TTC549 (cell line): Measurements from ENCODE around the gene XRCC3.

Experiments
- FAIRE-seq: peaks from 2 replicates; lab custom pipeline; 2012; peaks lifted over from hg19 to GRCh38; lab: Jason Lieb, UNC

The XRCC3 gene

DNA sequence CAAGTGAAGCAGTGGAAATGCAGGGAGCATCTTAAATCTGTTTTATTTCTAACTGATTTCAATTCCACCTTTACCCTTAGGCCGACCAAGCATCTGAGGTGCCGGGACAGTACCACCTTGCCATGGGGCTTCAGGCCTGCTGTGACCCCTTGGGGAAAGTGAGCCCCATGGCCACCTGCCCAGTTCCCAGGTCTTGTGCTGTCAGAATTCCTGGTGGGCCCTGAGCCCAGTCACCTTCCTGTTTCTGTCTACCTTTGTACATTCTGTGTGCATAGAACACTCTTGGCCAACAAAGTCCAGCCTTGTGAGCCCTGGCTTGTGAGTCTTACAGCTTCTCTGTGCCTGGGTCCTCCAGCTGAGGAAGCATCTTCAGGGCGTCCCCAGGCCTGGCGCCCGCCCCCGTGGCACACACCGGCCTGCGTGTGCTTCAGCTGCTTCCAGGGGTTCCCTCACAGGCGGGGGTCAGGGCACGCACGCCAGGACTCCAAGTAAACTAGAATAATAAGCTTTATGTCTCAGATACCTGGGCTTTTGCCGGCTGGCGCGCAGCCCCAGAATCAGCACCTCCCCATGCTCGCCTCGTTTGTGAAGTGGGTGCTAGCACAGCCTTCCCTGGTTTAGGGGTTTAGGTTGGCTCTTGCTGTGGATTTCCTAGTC, 10.6 kb upstream of the XRCC3 start:
- FAIRE-seq: no peak

DNA sequence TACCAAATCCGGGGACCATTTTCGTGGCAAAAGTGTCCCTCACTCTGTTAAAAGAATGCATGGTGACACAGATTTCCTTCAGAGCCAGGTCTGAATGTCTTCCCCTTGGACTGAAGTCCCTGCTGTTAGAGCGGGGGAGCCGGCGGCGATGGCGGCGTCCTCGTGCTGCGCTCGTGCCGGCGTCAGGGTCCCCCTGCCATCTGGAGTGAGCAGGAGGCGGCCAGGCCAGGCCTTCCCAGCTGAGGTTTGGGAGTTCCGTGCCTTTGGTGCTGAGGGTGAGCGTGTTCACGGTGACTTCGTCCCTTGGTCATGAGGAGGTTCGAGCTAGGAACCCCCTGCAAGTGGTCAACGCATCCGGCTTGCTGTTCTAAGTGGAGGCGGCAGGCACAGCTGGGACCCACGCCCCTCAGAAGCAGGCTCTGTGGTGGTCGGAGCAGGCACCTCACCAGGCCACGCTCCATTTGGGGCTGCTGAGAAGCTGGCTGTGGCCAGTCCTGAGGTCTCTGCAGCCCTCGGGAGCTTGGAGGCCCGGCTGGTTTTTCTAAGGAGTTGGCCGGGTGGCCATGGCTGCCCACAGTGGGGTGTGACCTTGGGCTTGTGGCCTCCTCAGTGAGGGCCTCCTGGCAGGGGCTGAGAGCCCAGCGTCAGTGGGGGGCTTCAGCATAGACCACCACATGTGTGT, 9.9 kb upstream of the XRCC3 start:
- no peak for FAIRE-seq

DNA sequence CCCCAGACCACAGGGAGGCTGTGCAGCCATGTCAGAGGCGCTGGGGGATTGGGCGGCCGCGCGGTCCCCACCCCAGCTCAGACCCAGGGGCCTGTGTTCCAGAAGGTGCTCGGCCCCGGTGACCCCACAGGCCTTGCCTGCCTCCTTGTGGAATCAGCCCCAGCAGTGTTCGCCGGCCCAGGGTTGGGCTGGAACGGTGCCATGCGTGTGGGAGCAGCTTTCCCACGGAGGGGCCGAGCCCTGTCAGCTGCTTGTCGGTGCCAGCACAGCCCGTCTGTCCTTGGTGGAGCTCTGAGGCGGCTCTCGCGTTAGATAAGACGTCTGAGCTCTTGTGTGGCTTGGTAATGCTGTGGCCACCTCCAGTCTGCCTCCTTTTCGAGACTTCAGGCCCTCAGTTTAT, 8.9 kb upstream of the XRCC3 start:
- FAIRE-seq: no peak

DNA sequence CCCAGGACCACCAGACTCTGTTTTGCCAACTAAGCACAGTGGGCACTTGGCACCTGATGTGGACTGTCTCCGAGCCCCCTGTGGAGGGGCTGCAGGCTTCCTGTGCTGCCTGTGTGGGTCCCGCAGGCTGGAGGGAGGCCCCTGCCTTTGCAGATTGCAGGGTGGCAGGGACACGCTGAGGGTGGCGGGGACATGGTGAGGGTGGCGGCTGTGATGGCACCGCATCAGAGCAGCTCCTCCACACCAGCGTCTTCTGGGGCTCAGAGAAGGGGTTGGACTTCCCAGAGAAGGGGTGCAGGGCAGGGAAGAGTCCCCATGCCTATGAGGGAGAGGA, 8.5 kb upstream of the XRCC3 start:
- FAIRE-seq: no peak

DNA sequence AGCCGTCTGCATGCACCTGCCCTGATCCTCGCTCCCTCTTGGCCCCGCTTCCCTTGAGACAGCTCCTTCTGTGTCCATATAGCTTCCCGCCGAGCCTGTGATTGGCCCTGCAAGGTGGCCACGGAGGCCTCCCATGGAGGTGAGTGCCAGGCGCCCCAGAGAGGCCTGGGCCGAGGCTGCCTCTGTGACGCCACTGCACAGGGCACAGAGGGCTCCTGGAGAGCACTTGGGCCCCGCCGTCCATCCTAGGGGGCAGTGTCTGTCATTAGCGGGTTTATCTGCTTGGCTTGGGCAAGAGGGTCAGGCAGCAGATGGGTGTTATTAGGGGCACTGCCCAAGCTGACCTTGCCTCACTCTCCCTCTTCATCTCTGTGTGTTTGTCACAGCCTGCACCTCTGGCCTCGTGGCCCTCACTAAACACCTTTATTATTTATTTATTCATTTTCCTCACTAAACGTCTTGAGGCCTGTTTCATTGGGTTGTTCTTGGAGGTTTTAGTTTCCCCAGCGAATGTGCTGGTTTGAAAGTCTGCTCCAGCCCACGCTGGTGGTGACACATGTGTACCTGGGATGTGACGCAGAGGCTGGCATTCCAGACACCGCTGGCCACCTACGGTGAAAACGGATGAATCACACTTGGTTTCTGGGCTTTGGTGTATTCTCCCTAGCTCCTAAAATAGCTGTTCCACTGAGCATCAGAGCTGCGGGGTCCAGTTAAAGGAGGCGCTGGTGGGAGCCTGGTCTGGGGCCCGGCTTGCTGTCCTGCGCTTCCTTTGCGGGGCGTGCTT, 6.3 kb upstream of the XRCC3 start:
- no peak for FAIRE-seq

DNA sequence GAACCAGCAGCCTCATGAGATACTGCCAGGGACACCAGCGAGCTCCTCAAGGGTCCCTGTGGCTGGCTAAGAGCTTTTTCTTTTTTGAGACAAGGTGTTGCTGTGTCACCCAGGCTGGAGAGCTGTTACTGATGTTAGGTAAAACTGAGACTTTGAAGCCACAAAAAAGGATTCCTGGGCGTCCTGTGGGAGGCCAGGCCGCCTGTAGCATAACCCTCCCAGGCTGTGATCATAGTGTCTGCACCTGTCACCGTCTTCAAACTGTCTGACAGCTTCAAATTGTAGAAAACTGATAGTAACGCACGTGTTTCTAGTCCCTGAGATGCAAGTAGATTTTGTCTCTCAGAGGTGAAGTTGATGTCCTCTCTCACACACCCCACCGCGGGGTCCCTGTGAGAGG, 4.5 kb upstream of the XRCC3 start:
- FAIRE-seq: no peak

DNA sequence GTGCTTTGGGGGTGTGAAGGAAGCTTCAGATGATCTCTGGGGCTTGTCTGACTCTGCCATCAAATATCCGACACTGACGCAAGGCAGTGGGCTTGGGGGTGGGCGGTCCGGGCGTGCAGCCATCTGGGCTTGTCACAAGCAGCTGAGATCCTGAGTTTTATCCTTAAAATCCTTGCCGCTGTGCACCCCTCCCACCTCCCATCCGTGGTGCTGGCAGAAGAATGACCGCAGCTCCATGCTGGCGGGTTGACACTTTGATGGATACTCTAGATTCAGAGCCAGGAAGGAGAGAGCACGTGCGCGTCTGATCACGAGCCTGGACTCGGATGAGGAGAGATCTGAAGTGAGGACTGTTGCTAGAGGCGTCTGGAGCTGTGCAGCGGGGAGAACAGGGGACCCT, 3.3 kb upstream of the XRCC3 start:
- FAIRE-seq: no peak

DNA sequence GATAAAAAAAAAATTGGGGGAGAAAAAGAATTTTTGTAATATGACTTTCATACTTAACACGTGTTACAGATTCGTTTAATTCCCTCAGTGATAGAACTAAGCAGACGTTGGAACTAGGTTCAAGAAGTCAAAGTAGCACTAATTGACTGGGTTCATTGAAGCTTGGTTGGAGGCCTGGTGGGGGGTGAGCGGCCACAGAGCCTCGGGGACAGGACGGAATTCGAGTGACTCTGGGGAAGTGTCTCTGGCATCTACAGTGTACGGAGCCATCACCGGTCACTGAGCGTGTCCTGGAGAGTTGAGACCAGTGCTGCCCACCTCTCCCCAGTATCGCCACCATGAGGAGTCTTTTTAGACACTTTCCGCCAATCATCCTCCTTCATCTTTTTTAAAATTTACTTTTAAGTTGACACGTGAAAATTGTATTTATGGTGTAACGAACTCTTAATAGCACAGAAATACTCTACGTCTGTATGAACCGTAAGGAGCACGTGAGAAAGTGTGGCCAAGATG, 1.7 kb upstream of the XRCC3 start:
- no peak for FAIRE-seq

DNA sequence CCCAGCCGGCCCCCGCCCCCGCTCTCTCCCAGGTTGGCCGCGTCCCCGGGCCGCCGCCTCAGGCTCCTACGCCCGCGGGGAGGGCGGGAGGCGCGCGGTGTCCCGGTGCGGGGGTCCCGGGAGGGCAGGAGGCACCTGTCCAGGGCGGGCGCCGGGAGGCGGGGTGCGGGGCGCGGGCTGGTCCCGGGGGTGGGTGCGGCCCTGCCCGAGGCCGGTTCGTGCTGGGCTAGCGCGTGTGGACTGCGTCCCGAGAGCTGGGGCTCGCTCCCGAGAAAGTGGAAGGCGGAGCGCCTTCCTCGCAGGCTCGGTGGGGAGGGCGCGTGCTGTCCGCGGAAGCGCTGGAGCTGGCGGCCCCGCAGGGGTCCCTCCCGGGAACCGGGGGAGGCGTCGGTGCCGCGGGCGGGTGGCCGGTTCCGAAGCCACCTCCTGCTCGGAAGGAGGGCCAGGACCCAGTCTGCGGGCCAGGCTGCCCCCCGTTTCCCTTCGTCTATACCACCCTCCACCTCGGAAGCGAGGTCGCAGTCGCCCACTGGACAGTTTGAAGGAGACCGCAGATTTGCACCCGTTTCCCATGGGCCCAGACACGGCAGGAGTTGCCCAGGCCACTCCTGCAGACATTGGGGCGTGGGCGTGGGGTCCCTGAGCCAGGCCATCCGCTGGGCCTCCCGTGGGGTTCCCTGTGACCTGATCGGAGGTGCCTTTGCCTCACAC, 995 bp upstream of the XRCC3 start:
- no peak for FAIRE-seq

DNA sequence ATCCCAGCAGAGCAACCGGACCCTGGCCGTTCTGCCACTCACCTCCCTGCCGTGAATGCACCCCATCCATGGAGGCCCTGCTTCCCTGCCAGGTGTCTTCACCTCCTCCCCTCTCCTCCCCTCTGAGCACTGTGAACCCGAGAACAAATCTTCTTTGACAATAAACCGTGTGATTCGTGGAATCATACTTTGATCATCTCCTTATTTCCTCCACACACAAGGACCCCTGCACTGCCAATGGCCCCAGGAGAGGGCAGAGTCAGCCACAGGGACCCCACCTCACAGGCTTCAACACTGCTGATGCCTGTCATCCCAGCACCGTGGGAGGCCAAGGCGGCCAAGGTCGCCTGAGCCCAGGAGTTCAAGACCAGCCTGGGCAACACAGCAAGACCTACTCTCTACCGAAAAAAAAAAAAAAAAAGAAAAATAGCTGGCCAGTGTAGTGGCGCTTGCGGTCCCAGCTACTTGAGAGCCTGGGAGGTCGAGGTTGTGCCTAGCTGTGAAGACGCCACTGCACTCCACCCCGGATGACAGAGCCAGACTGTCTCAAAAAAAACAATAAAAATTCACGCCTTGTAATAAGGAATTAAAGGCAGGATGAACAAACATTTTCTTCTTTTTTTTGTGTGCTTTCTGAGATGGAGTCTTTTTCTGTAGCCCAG, 1.1 kb downstream of the XRCC3 start:
- no peak for FAIRE-seq

DNA sequence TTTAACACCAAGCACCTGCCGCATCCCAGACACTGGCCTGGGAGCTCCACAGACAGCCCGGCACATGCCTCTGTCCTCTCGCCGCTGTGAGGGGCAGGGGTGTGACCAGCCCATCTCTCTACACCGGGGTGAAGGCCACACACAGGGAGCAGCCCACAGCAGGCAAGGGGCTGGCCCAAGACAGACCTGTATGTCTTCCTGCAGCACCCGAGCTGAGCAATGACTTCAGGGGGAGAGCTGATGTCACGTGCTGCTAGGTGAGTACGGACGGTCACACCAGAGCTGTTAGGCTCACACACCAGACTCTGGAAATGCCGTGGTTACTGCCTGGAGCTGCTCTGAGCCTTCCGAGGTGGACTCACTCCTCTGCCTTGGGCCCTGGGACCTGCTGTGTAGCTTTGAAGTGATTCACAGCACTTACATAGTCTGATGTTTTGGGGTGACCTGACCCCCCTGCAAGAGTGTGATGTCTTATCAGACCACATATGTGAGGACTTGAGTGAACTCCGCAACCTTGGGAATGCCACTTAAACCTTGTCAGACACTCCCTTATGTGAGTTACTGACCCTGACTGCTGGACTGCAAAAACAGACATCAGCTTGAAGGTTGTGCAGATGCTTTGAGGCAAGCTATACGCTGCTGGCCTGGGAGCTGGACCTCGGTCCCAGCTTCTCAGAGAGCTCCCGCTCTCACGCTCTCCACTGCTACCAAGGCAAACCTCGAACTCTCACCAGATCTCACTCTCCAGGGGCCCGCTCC, 1.8 kb downstream of the XRCC3 start:
- no peak for FAIRE-seq

DNA sequence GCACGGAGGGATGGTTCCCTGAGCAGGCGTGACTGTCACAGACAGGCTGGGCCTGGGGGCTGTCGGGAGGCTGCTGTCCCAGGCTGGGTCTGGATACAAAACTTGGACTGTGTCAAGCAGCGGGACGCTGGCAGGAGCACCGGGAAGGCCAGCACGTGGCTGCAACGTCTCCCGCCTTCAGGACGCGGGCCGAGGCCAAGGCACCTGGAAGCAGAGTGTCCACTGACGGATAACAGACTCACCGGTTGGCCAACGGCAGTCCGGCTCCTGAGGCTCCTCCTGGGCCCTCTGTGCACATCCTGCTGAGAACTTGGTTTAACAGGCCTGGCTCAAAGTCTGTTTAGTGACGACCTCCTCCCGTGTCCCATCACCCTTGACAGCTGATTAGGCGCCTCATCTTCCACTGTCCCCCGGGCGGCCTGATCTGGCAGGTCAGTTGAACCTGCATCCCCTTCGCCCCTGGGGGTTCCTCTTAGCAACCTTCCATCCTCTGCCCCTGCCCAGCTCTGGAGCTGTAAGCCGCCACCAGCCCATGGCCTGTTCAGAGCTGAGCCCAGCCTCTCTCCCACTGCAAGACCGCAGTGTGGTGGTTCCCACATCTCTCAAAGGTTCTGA, 2.5 kb downstream of the XRCC3 start:
- no peak for FAIRE-seq

DNA sequence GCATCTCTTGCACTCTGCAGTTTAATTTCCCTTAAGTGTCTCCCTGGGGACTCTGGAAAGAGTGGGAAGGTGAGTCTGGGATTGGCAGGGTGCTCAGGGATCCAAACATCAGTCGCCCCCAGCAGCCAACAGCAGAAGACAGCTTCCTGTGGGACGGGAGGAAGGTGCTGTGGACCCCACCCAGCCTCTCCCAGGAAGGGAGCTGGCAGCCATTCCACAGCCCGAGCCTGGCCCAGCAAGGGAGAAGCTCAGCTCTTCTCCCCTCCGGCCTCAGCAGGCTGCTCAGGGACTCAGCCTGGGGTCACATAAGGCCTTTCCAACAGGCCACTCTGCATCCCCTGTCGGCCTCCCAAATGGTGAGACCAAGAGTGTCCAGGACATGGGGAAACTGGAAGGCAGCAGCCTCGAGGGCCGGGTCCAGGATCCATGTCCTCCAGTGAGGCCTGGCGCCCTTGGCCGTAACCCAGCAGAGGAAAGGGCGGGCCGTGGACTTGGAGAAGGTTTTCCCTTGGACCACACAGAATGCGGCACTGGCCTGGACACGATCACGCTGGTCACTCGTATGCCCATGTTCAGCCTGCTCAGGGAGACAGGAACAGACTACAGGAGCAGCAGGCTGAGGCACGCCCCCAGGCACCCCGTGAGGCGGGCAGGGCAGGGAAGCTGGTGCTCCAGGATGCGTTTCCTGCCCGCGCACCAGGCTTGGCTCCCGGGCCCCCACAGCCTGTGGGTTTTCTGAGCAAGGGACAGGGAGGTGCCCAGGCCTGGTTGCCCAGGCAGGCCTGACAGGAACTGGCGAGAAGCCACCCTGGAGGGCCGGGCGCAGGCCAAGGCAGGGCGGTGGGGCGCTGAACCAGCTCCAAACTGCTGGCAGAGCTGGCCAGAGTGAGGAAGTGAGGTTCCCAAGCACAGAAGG, 3.5 kb downstream of the XRCC3 start:
- no peak for FAIRE-seq

DNA sequence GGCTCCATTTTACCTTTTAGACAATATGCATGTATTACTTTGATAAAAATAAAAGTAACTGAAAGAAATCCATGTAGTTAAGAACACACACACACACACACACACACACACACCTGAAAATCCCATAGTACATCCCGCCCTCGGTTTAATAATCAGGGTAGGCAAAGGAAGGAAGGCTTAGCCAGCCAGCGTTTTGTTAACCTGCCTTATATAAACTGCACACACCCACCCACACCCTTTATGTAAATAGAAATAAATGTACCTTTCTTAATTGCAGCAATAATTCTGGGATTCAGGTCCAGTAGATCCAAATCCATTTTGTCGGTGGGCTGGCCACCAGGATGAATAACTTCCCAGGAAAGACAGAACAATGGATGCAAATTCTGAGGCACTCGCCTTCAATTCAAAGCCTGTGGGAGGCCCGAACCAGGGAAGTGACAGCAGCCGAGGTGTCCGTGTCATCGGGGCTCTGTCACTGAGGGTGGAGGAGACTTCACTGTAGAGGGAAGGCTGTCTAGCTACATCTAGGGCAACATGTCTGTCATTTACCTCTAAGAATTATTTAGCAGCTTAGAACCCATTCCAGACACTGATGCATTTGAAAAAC, 4.4 kb downstream of the XRCC3 start:
- no peak for FAIRE-seq

DNA sequence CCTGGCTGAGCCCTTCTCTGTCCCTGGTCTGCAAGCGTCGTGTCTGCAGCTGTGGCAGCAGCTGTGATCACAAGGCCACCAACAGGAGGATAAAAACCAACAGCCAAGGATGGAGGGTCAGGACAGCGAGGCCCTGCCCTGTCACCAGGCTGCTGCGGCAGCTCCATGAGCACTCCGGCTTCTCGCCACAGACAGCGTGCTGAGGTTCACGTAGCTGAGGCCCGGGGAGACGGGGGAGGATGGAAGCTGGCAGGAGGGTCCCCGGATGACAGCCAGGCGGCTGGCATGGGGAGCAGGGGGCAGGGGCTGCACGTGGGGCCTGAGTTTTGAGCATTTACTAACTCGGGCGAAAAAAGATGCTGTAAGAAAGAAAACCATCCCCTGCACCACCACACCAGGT, 5.4 kb downstream of the XRCC3 start:
- no peak for FAIRE-seq

DNA sequence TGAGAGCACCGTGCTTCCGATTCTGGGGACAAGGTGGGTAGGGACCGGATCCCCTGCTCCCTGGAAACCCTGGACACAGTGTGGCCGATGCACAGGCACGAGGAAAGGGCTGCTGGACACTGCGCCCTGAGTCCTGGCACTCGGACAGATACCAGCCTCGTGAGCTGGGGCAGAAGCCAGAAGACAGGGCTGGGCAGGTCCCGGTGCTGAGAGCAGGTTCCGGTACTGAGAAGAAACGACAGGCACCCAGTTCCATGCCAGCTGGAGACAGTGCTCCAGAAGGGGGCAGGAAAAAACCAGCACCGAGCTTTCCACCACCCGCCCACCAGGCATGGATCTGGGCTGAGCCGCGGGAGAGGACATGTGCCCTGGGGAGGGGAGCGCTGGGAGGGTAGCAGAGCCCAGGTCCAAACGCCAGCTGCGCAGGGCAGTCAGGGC, 6.5 kb downstream of the XRCC3 start:
- no peak for FAIRE-seq

DNA sequence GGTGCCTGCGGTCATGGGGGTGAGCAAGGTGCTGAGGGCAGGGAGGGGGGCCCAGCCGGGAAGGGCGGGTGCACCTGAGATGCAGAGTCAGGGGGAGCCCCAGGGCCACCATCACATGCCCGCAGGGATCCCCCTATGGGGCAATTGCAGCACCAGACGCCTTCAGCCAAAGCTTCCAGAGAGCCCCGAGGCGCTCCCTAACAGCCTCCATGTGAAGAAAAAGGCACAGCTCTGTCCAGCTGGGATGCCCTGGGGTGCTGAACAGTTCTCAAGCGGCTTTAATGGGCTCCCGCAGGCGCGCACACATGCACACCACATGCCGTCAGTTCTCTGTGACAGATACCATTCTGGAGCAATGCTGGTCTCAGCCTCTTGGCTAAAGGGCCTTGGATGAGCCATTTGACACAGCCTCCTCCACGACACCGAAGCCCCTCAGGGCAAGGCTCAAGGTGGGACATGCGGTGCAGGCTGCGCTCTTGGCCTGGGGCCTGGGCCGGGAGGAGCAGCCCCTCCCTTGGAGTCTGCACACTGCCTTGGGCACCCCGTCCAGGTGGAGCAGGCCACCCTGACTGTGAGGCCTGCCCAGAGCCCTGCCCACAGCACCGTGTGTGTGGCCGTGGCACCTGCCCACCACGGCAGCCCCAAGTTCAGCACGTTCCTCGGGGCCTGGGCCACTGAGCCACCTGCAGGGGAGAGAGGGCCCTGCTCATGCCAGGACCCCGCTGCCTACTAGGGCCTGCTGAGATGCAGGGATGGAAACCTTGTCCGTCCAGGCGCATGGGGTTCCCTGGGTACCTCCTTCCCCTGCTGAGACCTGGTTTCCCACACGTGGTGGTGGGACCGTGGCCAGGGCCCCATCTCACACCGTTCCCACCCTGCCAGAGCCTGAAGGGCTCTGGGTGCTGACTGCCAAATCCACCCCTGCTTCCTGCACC, 7.7 kb downstream of the XRCC3 start:
- no peak for FAIRE-seq
